MG63 (cell line): ENCODE results near the gene PDZD2. TPM values are rescaled to one million over a fixed set of nuclear protein-coding genes. Genes with fewer than 3 reads are reported as not detected.
A peak's percentile ranks its signal among the peaks of the same experiment; 100 is the strongest.

Experiments
- DNase-seq: peaks from one replicate; pipeline ENCODE4 v3.0.0-alpha.2; 2020
- H3K27me3 ChIP-seq: fragments of 250-450 bp; sonication (Bioruptor Pico); 2 replicates; pipeline ENCODE4 v1.5.1; 2020; ENCODE audit warnings: mild to moderate bottlenecking, moderate library complexity
- H3K36me3 ChIP-seq: fragments of 250-450 bp; sonication (Bioruptor Pico); 2 replicates; pipeline ENCODE4 v1.5.1; 2020; ENCODE audit warnings: mild to moderate bottlenecking, moderate library complexity
- H3K4me3 ChIP-seq: fragments of 250-450 bp; sonication (Bioruptor Pico); 2 replicates; pipeline ENCODE4 v1.5.1; 2020; ENCODE audit warnings: mild to moderate bottlenecking, moderate library complexity
- H3K9me3 ChIP-seq: fragments of 250-450 bp; sonication (Bioruptor Pico); 2 replicates; pipeline ENCODE4 v1.5.1; 2020; ENCODE audit warnings: mild to moderate bottlenecking, moderate library complexity
- total RNA-seq: library from RNA; depleted of rRNA; stranded (reverse); fragments of >200 nt; shearing (Covaris generic); gene quantifications from 2 replicates; pipeline ENCODE4 v1.2.3, GENCODE V29; 2014; ENCODE audit warnings: low replicate concordance

The PDZD2 gene
- total RNA-seq, 1 experiment from 2014 or later: 0.13 TPM

DNA sequence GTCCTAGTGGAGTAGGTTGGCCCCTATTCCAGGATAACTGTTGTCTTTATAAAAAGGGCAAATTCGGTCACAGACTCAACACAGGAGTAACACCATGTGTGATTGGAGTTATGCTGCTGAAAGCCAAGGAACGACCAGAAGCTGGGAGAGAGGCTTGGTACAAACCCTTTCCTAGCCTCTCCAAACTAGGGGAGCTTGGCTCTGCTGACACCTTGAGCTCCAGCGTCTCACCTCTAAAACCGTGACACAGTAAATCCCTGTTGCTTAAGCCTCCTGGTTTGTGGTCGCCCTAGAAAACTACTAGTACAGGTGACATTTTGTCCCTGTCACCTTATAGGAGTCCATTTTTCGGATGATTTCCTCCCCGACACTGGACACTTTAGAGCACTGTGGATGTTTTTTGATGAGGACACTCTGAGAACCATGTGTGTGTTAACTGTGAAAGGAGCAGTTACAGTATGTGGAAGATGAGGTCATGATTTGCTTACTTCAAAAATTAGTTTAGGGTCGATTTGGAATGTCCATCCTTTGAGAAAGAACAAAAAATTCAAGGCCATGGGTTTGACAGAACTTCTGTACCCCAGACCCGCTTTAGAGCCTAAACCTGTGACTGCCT is 167.0 kb downstream of the PDZD2 start:
- Histone ChIP-seq H3K9me3 (no peaks in the 10 kb centered on the region), H3K27me3 (no peaks in the 10 kb centered on the region; the same call in 1 of the 2 replicates), H3K36me3 (no peaks in the 10 kb centered on the region), H3K4me3 (no peak overlapping the region)
- no peak for DNase-seq

- H3K4me3 ChIP-seq: no peak overlapping the region
- no peaks in the 10 kb centered on the region for H3K36me3 ChIP-seq
- no peaks in the 10 kb centered on the region for H3K9me3 ChIP-seq
- no peaks in the 10 kb centered on the region for H3K27me3 ChIP-seq
- DNase-seq: no peak
These were observed 167.6 kb downstream of the PDZD2 start for GRCh38 chr5:31806561-31806960.

DNA sequence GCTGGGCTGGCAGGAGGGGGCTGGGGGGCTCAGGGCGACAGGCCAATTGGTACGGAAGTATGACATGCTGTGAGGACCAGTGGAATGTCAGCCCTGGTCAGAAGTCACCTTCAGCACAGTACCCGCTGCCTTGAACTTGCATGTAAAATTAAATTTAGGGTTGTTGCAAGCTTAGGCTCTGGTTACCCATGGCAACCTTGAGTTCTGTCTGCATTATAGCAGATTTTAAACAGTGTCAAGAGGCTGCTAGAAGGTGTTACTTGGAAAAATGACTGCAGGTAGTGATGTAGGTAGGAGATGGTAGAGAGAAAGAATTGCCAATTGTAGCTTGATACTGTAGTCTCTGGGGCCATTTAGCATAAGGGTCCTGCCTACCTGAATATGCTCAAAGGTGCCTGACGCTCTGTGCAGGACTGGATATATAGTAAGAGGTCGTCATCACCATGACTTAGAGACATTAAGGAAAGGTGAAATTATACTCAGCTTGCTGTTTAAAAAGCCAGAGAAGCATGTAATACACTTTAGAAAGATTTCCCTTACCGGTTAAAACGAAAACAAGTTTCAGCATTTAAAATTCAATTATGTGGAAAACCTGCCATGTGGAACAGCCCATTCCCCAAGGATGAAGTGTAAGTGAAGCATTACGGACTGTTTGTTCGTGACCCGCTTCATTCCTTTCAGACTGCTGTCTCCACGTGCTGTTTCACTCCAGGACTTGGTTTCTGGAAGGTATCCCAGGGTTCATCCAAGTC is 169.0 kb downstream of the PDZD2 start:
- Histone ChIP-seq H3K4me3 (no peak overlapping the region), H3K9me3 (no peaks in the 10 kb centered on the region), H3K36me3 (no peaks in the 10 kb centered on the region), H3K27me3 (no peaks in the 10 kb centered on the region)
- DNase-seq: no peak

GRCh38 chr5:31809050-31809870 is 170.3 kb downstream of the PDZD2 start:
- H3K36me3 ChIP-seq: no peaks in the 10 kb centered on the region
- H3K4me3 ChIP-seq: no peak overlapping the region
- no peaks in the 10 kb centered on the region for H3K27me3 ChIP-seq
- peak; percentile 74 for DNase-seq
- H3K9me3 ChIP-seq: no peaks in the 10 kb centered on the region

GRCh38 chr5:31811210-31811609 is 172.3 kb downstream of the PDZD2 start:
- H3K9me3 ChIP-seq: no peaks in the 10 kb centered on the region
- peak; percentile 82 for DNase-seq
- H3K36me3 ChIP-seq: no peaks in the 10 kb centered on the region
- H3K4me3 ChIP-seq: no peak overlapping the region
- no peaks in the 10 kb centered on the region for H3K27me3 ChIP-seq

DNA sequence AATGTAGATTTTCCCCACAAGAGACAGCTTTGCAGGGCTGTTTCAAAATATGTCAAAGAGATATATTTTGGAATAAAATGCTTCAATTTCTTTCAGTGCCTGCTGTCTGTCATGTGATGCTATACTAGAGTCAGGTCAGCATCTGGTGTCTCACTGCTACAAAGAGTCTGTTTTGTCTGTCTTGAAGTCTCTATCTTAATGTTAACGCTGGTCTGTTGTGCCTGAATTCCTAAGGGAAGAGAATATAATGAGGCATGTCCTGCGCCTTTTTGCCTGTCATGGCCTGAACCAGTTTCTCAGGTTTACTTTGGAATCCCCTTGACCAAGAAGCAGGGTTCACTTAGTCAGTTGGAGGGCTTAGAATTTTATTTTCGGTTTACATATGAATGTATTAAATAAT is 176.4 kb downstream of the PDZD2 start:
- Histone ChIP-seq H3K9me3 (no peaks in the 10 kb centered on the region), H3K36me3 (no peaks in the 10 kb centered on the region), H3K27me3 (no peaks in the 10 kb centered on the region), H3K4me3 (no peak overlapping the region)
- no peak for DNase-seq

- no peak overlapping the region for H3K4me3 ChIP-seq
- no peaks in the 10 kb centered on the region for H3K27me3 ChIP-seq
- H3K36me3 ChIP-seq: no peaks in the 10 kb centered on the region
- H3K9me3 ChIP-seq: no peaks in the 10 kb centered on the region
- DNase-seq: no peak
These were observed 181.1 kb downstream of the PDZD2 start for GRCh38 chr5:31819926-31820516.

DNA sequence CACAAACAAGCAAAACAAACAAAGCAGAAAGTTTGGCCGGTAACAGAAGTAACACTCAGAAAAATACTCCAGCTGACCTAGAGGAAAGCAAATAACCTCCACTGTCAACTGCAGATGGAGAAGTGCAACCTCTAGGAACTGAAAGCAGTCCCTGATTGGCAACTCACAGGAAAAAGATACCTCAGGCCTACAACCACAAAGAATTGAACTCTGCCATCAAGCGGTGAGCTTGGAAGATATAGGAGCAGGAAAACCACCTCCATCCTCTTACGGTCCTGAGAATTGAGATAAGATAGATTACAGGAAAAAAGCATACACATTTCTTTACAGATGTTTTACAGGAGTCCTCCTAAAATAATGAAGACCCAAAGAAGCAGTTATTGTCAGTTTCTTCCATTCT is 184.5 kb downstream of the PDZD2 start:
- Histone ChIP-seq H3K9me3 (no peaks in the 10 kb centered on the region), H3K36me3 (no peaks in the 10 kb centered on the region), H3K27me3 (no peaks in the 10 kb centered on the region), H3K4me3 (no peak overlapping the region)
- no peak for DNase-seq

DNA sequence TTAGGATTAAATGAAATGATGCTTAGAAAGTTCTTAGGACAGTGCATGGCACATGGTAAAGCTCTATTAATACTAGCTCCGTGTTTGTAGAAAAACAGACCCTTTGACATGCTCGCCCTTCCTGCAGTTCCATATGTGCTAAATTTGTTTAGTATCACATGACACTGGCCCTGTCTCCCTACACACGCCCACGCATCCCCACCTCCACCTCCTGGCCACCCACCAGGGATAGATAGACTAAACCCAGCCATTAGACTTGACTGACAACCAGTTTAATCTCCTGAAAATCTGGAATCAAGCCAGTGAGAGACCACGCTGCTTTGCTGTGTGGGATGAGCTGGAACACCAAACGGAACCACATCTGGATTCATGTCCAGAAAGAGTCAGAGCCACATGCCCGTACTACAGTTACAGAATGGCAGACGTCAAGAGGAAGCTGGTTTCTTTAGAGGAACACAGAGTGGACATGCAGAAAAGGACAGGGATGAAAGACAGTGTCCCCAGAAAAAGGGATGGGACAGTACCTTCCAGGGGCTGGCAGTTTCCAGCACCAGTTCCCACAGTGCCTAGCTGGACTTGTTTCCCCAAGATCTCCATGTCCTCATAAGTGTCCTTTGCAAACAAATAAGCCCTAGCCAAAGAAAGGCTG is 186.1 kb downstream of the PDZD2 start:
- DNase-seq: no peak

GRCh38 chr5:31825518-31826068 is 186.7 kb downstream of the PDZD2 start:
- Histone ChIP-seq H3K9me3 (peaks cover 4% of the 10 kb centered on the region), H3K4me3 (no peak overlapping the region), H3K36me3 (no peaks in the 10 kb centered on the region), H3K27me3 (no peaks in the 10 kb centered on the region)
- peak; percentile 32 for DNase-seq

More for the DNA sequence above, 186.1 kb downstream of the PDZD2 start:
- H3K9me3 ChIP-seq: peaks cover 4% of the 10 kb centered on the region
- H3K4me3 ChIP-seq: no peak overlapping the region
- H3K27me3 ChIP-seq: no peaks in the 10 kb centered on the region
- H3K36me3 ChIP-seq: no peaks in the 10 kb centered on the region

DNA sequence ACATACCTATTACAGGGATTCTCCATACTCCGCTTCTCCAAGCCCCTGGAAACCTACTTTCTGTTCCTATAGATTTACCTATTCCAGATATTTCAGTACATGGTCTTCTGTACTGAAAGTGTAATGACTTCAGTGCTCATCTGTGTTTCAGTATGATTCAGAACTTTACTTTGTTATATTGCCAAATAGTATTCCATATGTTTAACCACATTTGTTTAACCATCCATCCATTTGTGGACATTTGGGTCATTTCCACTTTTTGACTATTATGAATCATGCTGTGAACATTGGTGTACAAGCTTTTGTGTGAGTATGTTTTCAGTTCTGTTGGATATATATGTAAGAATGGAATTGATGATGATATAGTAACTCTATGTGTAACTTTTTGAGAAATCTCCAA is 188.9 kb downstream of the PDZD2 start:
- Histone ChIP-seq H3K4me3 (no peak overlapping the region), H3K9me3 (peaks cover 4% of the 10 kb centered on the region), H3K36me3 (no peaks in the 10 kb centered on the region), H3K27me3 (no peaks in the 10 kb centered on the region)
- DNase-seq: no peak

DNA sequence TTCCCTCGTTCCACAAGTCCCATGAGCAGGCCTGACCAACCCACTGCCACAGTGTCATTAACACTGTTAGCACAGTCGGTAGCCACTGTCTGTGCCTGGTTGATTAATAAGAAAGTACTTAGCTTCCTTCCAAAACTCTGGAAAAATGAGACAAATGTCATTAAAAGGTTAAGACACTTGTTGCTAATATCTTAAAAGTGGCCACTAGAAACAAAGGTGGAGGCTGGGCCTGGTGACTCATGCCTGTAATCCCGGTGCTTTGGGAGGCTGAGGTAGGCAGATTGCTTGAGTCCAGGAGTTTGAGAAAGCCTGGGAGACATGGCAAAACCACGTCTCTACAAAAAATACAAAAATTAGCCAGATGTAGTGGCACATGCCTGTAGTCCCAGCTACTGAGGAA is 194.0 kb downstream of the PDZD2 start:
- Histone ChIP-seq H3K36me3 (no peaks in the 10 kb centered on the region), H3K9me3 (peaks cover 4% of the 10 kb centered on the region), H3K27me3 (no peaks in the 10 kb centered on the region), H3K4me3 (no peak overlapping the region)
- peak; percentile 11 for DNase-seq

DNA sequence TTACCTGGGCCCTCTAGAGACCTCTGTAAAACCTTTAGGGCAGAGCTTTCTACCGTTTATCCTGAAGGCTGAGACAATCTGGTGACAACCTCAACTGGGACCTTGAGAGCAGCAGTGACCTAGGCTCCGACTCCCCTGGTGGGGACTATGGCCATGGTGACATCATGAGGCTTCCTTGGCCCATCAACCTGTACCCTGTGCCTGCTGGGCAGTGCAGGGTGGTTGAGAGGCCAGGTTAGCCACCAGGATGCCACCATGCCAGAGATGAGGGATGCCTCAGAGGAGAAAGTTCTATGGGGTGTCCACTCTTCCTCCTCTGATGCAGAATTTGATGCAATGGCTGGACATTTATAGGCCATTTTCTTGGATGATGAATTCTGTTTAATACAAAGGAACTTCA is 194.8 kb downstream of the PDZD2 start:
- H3K4me3 ChIP-seq: no peak overlapping the region
- peaks cover 4% of the 10 kb centered on the region for H3K9me3 ChIP-seq
- no peaks in the 10 kb centered on the region for H3K36me3 ChIP-seq
- no peak for DNase-seq
- no peaks in the 10 kb centered on the region for H3K27me3 ChIP-seq

DNA sequence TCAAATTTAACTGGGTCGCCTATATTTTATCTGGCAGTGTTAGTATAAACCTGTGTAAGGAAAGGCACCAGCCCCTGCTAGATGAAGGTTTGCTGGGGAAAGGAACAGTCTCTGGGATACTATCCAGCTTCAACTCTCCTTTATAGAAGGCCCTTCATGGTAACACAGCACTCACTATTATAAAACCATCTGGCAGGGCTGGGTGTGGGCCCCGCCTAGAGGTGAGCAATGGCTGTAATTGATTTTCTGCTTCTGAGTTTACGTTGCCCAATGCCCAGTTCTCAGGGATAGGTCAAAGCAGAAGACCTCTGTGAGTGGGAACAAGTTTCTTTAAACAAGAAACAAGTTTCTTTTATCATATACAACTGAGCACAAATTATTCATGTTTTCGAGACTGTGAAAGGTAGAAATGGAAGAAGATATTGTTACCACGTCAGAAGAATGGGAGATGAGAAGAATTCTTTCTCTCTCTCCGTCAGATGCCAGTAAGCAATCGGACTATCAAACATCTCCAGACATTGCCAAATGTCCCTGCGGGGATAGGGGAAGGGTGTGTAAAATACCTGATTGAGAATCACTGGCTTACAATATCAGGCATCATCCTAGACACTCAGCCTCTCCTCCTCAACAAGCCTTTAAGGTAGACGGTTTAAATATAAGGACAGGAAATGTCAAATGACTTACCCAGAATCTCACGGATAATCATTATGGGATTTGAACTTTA is 205.9 kb downstream of the PDZD2 start:
- DNase-seq: no peak
- Histone ChIP-seq H3K27me3 (no peaks in the 10 kb centered on the region), H3K9me3 (no peaks in the 10 kb centered on the region), H3K36me3 (no peaks in the 10 kb centered on the region), H3K4me3 (no peak overlapping the region)

DNA sequence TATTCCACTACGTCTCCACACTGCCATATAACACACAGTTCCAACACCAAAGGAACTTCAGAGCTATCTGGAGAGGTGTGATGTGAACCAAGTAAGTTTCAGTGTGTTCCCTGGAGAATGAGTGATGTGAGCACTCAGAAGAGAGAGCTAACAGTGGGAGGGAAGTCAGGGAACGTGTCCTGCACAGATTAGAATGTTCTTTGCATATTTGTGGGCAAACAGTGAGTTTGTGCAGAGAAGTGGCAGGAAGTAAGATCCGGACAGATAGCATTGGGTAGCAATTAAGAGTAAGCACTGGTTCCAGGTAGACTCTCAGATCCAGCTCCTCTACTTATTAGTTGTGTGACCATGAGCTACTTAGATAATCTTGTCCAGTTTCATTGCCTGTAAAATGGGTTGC is 206.4 kb downstream of the PDZD2 start:
- Histone ChIP-seq H3K9me3 (no peaks in the 10 kb centered on the region), H3K27me3 (no peaks in the 10 kb centered on the region), H3K4me3 (no peak overlapping the region), H3K36me3 (no peaks in the 10 kb centered on the region)
- DNase-seq: no peak

- Histone ChIP-seq H3K27me3 (no peaks in the 10 kb centered on the region), H3K4me3 (no peak overlapping the region), H3K36me3 (no peaks in the 10 kb centered on the region), H3K9me3 (no peaks in the 10 kb centered on the region)
- DNase-seq: no peak
These were observed 208.0 kb downstream of the PDZD2 start for GRCh38 chr5:31846934-31847333.
